H9 (cell line): Measurements from ENCODE around the gene LAX1. TPM values are rescaled to one million over a fixed set of nuclear protein-coding genes. Genes with fewer than 3 reads are reported as not detected.

Experiments used
- DNase-seq: peaks from one replicate; pipeline ENCODE4 v3.0.0-alpha.2; 2017
- H2AFZ ChIP-seq: one replicate; pipeline ENCODE4 v1.6.1; 2013; ENCODE audit warnings: mild to moderate bottlenecking, low read length, control low read depth, moderate library complexity
- H2AK5ac ChIP-seq: 2 replicates; pipeline ENCODE4 v1.6.1; 2013; ENCODE audit warnings: low read length, control low read depth, mixed read lengths; ENCODE audit not compliant: insufficient read length
- H2BK120ac ChIP-seq: one replicate; pipeline ENCODE4 v1.6.1; 2013; ENCODE audit warnings: low read depth, mild to moderate bottlenecking, low read length, control low read depth, inconsistent platforms; ENCODE audit not compliant: poor library complexity, severe bottlenecking
- H2BK12ac ChIP-seq: 2 replicates; pipeline ENCODE4 v1.6.1; 2013; ENCODE audit warnings: low read length, control low read depth, mixed read lengths, low read depth; ENCODE audit not compliant: insufficient read length
- H2BK15ac ChIP-seq: 2 replicates; pipeline ENCODE4 v1.6.1; 2013; ENCODE audit warnings: low read depth, low read length, control low read depth
- H2BK20ac ChIP-seq: one replicate; pipeline ENCODE4 v1.6.1; 2013; ENCODE audit warnings: low read depth, mild to moderate bottlenecking, low read length, control low read depth, inconsistent platforms; ENCODE audit not compliant: poor library complexity, severe bottlenecking
- H2BK5ac ChIP-seq: 2 replicates; pipeline ENCODE4 v1.6.1; 2013; ENCODE audit warnings: low read length, control low read depth, mixed read lengths; ENCODE audit not compliant: insufficient read length
- H3K14ac ChIP-seq: 2 replicates; pipeline ENCODE4 v1.6.1; 2013; ENCODE audit warnings: low read length, control low read depth; ENCODE audit not compliant: insufficient read depth
- H3K18ac ChIP-seq: 2 replicates; pipeline ENCODE4 v1.6.1; 2013; ENCODE audit warnings: low read depth, mild to moderate bottlenecking, mixed read lengths, low read length, control low read depth; ENCODE audit not compliant: insufficient read length
- H3K23ac ChIP-seq: 2 replicates; pipeline ENCODE4 v1.6.1; 2013; ENCODE audit warnings: low read length, control low read depth, mixed read lengths, low read depth; ENCODE audit not compliant: insufficient read length
- H3K23me2 ChIP-seq: 2 replicates; pipeline ENCODE4 v1.6.1; 2013; ENCODE audit warnings: low read depth, mild to moderate bottlenecking, mixed read lengths, low read length, control low read depth; ENCODE audit not compliant: insufficient read length, poor library complexity, severe bottlenecking
- H3K27ac ChIP-seq: 2 replicates; pipeline ENCODE4 v1.5.1; 2013; ENCODE audit warnings: low read length, control low read depth, mixed read lengths, low read depth; ENCODE audit not compliant: insufficient read length
- H3K27me3 ChIP-seq: 2 replicates; pipeline ENCODE4 v1.6.1; 2013; ENCODE audit warnings: low read length, control low read depth, inconsistent platforms; ENCODE audit not compliant: insufficient read depth
- H3K4ac ChIP-seq: 2 replicates; pipeline ENCODE4 v1.6.1; 2013; ENCODE audit warnings: low read depth, mild to moderate bottlenecking, control low read depth, inconsistent platforms, low read length, moderate library complexity
- H3K4me1 ChIP-seq: 2 replicates; pipeline ENCODE4 v1.6.1; 2013; ENCODE audit warnings: low read length, control low read depth, inconsistent platforms; ENCODE audit not compliant: insufficient read depth
- H3K4me2 ChIP-seq: 2 replicates; pipeline ENCODE4 v1.6.1; 2013; ENCODE audit warnings: low read length, control low read depth, mixed read lengths; ENCODE audit not compliant: insufficient read length, insufficient read depth
- H3K56ac ChIP-seq: 2 replicates; pipeline ENCODE4 v1.6.1; 2013; ENCODE audit warnings: low read depth, mild to moderate bottlenecking, mixed read lengths, low read length, control low read depth; ENCODE audit not compliant: insufficient read length
- H3K79me1 ChIP-seq: 2 replicates; pipeline ENCODE4 v1.6.1; 2013; ENCODE audit warnings: low read depth, mild to moderate bottlenecking, moderate library complexity, low read length, control low read depth, inconsistent platforms; ENCODE audit not compliant: insufficient read depth, poor library complexity, severe bottlenecking
- H3K79me2 ChIP-seq: 2 replicates; pipeline ENCODE4 v1.6.1; 2013; ENCODE audit warnings: low read length, control low read depth, inconsistent platforms; ENCODE audit not compliant: insufficient read depth
- H3K9ac ChIP-seq: 2 replicates; pipeline ENCODE4 v1.6.1; 2013; ENCODE audit warnings: low read length, control low read depth, mixed read lengths; ENCODE audit not compliant: insufficient read length; ENCODE audit errors: extremely low read depth
- H3K9me3 ChIP-seq: one replicate; pipeline ENCODE4 v1.6.1; 2013; ENCODE audit warnings: low read depth, low read length, inconsistent platforms; ENCODE audit not compliant: control insufficient read depth
- H3T11ph ChIP-seq: one replicate; pipeline ENCODE4 v1.6.1; 2013; ENCODE audit warnings: mild to moderate bottlenecking, low read length, control low read depth, inconsistent platforms
- H4K20me1 ChIP-seq: one replicate; pipeline ENCODE4 v1.6.1; 2013; ENCODE audit not compliant: control insufficient read depth, insufficient read length, insufficient read depth
- H4K5ac ChIP-seq: 2 replicates; pipeline ENCODE4 v1.6.1; 2013; ENCODE audit warnings: low read depth, mild to moderate bottlenecking, mixed read lengths, low read length, control low read depth; ENCODE audit not compliant: insufficient read length
- H4K8ac ChIP-seq: replicated peaks from 2 replicates; pipeline ENCODE4 v1.6.1; 2013; ENCODE audit warnings: low read length, control low read depth, mixed read lengths, low read depth; ENCODE audit not compliant: insufficient read length
- H4K91ac ChIP-seq: 2 replicates; pipeline ENCODE4 v1.6.1; 2013; ENCODE audit warnings: low read depth, mild to moderate bottlenecking, moderate library complexity, mixed read lengths, low read length, control low read depth; ENCODE audit not compliant: insufficient read length
- H3K27ac Mint-ChIP-seq, 3 experiments: 2 replicates in 2 of 3; 3 replicates in 1 of 3; pipeline ENCODE4 v1.8.0; 2020 to 2021; ENCODE audit warnings: mixed read lengths in 3 of 3, mild to moderate bottlenecking in 1 of 3, moderate library complexity in 1 of 3
- H3K27me3 Mint-ChIP-seq: 2 replicates; pipeline ENCODE4 v1.8.0; 2021; ENCODE audit warnings: low read depth, mild to moderate bottlenecking, moderate library complexity, mixed read lengths
- H3K36me3 Mint-ChIP-seq, 3 experiments: 2 replicates in 2 of 3; 3 replicates in 1 of 3; pipeline ENCODE4 v1.8.0; 2020 to 2021; ENCODE audit warnings: low read depth in 3 of 3, mixed read lengths in 3 of 3; ENCODE audit not compliant: insufficient read depth in 1 of 3
- H3K4me1 Mint-ChIP-seq, 2 experiments: 2 replicates each; pipeline ENCODE4 v1.8.0; 2020; ENCODE audit warnings: mixed read lengths in 2 of 2
- H3K4me3 Mint-ChIP-seq, 2 experiments: 2 replicates in 1 of 2; 3 replicates in 1 of 2; pipeline ENCODE4 v1.8.0; 2020 to 2021; ENCODE audit warnings: mild to moderate bottlenecking in 2 of 2, mixed read lengths in 2 of 2, moderate library complexity in 1 of 2
- H3K9me3 Mint-ChIP-seq, 2 experiments: 2 replicates in 1 of 2; 3 replicates in 1 of 2; pipeline ENCODE4 v1.8.0; 2020; ENCODE audit warnings: mild to moderate bottlenecking in 2 of 2, mixed read lengths in 2 of 2, moderate library complexity in 1 of 2
- CTCF ChIP-seq: fragments of 200-600 bp; sonication (generic); conservative IDR thresholded peaks from 3 replicates; pipeline ENCODE4 v1.8.0; 2021; ENCODE audit warnings: antibody characterized with exemption, mild to moderate bottlenecking
- WGBS: extraction: QIAGEN DNeasy Blood & Tissue Kit; methylation state at CpG from one replicate; pipeline ENCODE4 v1.1.7; 2013; ENCODE audit warnings: missing lambda C conversion rate, low lambda C conversion rate, mixed read lengths; ENCODE audit not compliant: insufficient read length; ENCODE audit errors: extremely low coverage; 5-methylcytosine and 5-hydroxymethylcytosine counted together
- total RNA-seq: library from RNA; stranded (reverse); gene quantifications from 2 replicates; pipeline ENCODE4 v1.2.1, GENCODE V29; 2021

The LAX1 gene
- total RNA-seq, 1 experiment from 2014 or later: not detected

- Histone ChIP-seq H2AFZ (no peak overlapping the region), H3K23me2 (no peaks in the 10 kb centered on the region), H3K18ac (peak overlapping the region; percentile 85), H3K4me1 (no peaks in the 10 kb centered on the region), H2BK120ac (no peak overlapping the region), H4K5ac (no peak overlapping the region), H3K79me2 (peaks cover 35% of the 10 kb centered on the region), H3K9me3 (no peaks in the 10 kb centered on the region), H3K27ac (peak overlapping the region; percentile 81), H3K27me3 (no peaks in the 10 kb centered on the region), H2BK5ac (peak overlapping the region; percentile 1), H3K14ac (peak overlapping the region; percentile 97; the same call in 1 of the 2 replicates), H4K8ac (no peak overlapping the region), H3K9ac (peak overlapping the region; percentile 93), H3K56ac (no peak overlapping the region), H4K91ac (no peak overlapping the region), H3K23ac (no peak overlapping the region), H4K20me1 (no peaks in the 10 kb centered on the region), H3T11ph (no peak overlapping the region), H3K4me2 (peak overlapping the region; percentile 64), H2BK12ac (no peak overlapping the region), H2AK5ac (no peak overlapping the region), H2BK20ac (no peak overlapping the region), H3K4ac (no peak overlapping the region), H2BK15ac (no peak overlapping the region), H3K79me1 (no peaks in the 10 kb centered on the region)
- peaks cover 30 to 44% of the 10 kb centered on the region in 2 experiments for H3K4me1 Mint-ChIP-seq
- WGBS: no CpG with 5 or more reads among the region's 12 CpGs
- H3K4me3 Mint-ChIP-seq: peak overlapping the region; percentile 86 to 95
- peak; percentile 43 for DNase-seq
- peak overlapping the region; percentile 98 to 100 (median 100) for H3K27ac Mint-ChIP-seq
- peaks cover 35 to 42% (median 39%) of the 10 kb centered on the region in 3 experiments for H3K36me3 Mint-ChIP-seq
- no peak for TF ChIP-seq CTCF
- peaks cover 13 to 27% of the 10 kb centered on the region in 2 experiments; a peak in 4 of 5 replicates for H3K9me3 Mint-ChIP-seq
- no peaks in the 10 kb centered on the region for H3K27me3 Mint-ChIP-seq
These were observed 31.2 kb downstream of the LAX1 start for GRCh38 chr1:203796236-203796605.
